H54 (cell line): ENCODE measurements around the gene OR2M3.
A peak's percentile ranks its signal among the peaks of the same experiment; 100 is the strongest.

Experiments used
- DNase-seq: peaks from one replicate; pipeline ENCODE4 v3.0.0; 2011; ENCODE audit warnings: low spot score, mixed read lengths; ENCODE audit not compliant: insufficient read length
- FAIRE-seq: peaks from 3 replicates; lab custom pipeline; 2011; peaks lifted over from hg19 to GRCh38; lab: Jason Lieb, UNC
- POLR2A ChIP-seq: IDR thresholded peaks from 2 replicates; pipeline ENCODE4 v1.6.1; 2011; ENCODE audit warnings: low read depth, mild to moderate bottlenecking, low read length

Gene OR2M3, protein sequence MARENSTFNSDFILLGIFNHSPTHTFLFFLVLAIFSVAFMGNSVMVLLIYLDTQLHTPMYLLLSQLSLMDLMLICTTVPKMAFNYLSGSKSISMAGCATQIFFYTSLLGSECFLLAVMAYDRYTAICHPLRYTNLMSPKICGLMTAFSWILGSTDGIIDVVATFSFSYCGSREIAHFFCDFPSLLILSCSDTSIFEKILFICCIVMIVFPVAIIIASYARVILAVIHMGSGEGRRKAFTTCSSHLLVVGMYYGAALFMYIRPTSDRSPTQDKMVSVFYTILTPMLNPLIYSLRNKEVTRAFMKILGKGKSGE

GRCh38 chr1:248196965-248197364 is at the start of gene OR2M3:
TSS of gene OR2M3 (plus strand) at chr1:248197265. CDS start at chr1:248203068, 5,803 bp downstream.
- DNase-seq (no peak), FAIRE-seq (no peak)
- no peak for TF ChIP-seq POLR2A

DNA sequence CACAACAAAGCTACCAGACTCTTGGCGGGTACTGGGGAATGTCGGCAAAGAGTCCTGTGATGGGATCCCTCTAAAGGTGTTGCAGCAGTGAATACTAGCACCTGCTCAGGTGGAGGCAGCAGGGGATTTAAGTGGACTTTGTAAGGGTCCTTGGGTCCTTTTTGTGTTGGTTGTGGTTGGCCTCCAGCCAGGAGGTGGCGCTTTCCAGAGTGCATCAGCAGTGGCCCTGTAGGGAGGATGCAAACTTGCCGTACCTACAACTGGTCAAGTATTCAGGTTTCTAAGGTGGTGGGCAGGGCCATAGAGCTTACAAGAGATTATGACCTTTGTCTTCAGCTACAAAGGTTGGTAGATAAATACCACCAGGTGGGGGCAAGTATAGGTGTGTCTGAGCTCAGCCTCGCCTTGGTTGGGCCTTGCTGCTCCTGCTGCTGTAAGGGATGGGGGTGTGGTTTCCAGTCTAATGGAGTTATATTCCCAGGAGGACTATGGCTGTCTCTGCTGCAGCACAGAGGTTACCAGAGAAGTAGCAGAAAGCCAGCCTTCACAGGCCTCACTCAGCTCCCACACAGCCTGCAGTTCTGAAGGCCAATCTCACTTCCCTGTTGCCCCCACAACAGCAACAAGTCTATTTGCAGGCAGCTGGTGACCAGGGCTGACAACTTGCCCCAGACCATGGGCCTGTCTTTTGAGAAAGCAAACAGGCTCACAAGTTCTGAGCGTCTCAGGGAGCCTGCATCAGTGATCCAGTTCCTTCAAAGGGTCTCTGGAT is 44.8 kb upstream of the OR2M3 start:
- DNase-seq (no peak), FAIRE-seq (no peak)
- no peak for TF ChIP-seq POLR2A

DNA sequence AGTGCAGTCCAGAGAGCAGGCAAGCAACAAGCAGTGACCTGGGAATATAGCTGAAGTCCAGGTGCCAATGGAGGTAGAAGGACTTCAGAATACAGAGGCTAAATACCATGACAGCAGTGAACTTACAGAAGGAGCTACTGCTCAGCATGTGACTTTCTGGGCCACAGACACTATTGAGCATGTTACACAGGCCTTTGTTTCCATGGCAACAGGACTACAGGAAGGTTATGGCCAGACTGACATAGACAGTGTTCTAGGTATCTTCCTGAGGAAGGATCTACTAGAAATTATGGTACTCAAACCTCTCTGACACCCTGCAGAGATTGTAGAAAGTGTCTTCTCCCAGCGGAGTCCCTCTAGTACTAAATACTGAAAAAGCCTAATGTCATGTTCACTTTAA is 41.1 kb upstream of the OR2M3 start:
- FAIRE-seq (peak; percentile 77), DNase-seq (no peak)
- TF ChIP-seq POLR2A, result no peak

GRCh38 chr1:248158758-248159157 is 38.3 kb upstream of the OR2M3 start:
- no peak for FAIRE-seq
- DNase-seq, result no peak
- no peak for TF ChIP-seq POLR2A

- no peak for FAIRE-seq
- no peak for TF ChIP-seq POLR2A
- DNase-seq, result no peak
Observed at GRCh38 chr1:248164031-248164430, 33.0 kb upstream of the OR2M3 start.

DNA sequence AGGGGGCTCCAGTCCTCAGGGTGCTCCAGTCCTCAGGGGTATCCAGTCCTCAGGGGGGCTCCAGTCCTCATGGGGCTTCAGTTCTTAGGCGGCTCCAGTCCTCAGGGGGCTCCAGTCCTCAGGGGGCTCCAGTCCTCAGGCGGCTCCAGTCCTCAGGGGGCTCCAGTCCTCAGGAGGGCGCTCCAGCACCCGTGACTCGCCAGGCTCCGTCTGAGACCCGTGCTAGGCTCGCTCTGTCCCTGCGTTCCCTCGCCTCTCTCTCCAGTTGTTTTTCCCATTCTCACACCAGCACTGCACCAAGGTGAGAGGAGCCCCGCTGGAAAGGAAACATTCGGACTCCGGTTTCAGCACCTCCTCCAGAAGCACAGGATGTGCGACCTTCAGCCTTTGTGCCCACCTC is 31.9 kb upstream of the OR2M3 start:
- FAIRE-seq (no peak), DNase-seq (no peak)
- no peak for TF ChIP-seq POLR2A

DNA sequence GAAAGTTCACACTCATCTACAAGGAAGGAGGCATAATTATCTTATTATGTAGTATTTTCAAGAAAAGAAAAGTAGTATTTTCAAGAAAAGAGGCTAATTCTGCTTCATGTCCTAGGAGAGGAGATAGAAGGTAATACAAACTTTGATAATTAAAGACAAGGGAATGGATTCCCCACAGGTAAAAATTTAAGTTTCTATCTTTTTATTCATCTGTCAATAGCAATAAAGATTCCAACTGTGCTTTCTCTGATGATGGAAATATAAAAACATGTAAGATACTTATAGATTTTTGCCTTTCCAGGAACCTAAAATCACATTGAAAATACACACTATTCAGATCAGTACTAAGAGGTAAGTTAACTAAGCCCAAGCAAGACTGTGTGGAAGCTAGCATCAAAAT is 22.5 kb upstream of the OR2M3 start, which contains the start of gene OR2M2:
Gene OR2M2 (plus strand): TSS at position 301 of the 400 bp plus-strand sequence. CDS start 5,165 bp downstream, outside the sequence.
- DNase-seq (no peak), FAIRE-seq (no peak)
- no peak for TF ChIP-seq POLR2A

GRCh38 chr1:248183996-248184395 is 13.1 kb upstream of the OR2M3 start:
- no peak for DNase-seq
- TF ChIP-seq POLR2A, result no peak
- no peak for FAIRE-seq

DNA sequence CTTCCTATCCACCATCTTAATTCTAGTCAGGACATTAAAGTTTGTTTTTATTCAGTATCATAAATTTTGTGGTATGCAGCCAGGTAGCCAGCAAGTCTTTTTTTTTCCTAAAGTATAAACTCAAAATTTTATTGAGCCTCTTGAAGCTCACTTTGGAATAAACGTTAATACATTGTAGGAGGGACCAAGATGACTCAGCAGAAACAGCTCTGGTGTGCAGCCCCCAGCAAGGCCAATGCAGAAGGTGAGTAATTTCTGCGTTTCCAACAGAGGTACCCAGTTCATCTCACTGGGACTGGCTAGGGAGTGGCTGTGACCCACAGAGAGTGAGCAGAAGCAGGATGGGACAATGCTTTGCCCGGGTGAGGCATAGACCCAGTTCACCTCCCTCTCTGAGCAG is 9.7 kb upstream of the OR2M3 start:
- TF ChIP-seq POLR2A, result no peak
- FAIRE-seq, result no peak

DNA sequence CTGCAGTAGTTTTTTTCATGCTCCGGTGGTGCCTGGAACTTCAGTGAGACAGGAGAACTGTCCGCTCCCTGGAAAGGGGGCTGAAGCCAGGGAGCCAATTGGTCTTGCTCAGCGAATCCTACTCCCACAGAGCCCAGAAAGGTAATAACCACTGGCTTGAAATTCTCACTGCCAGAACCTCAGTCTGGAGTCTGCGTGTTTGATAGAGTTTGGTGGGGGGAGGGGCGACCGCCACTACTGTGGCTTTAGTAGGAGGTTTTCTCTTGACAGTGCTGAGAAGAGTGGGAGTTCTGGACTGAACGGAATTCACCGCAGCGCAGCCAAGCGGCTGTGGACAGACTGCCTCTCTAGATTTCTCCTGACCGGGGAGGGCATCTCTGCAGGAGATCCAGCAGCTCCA is 8.0 kb upstream of the OR2M3 start:
- FAIRE-seq, result no peak
- no peak for TF ChIP-seq POLR2A
- no peak for DNase-seq

More for the DNA sequence above, 9.7 kb upstream of the OR2M3 start:
- DNase-seq, result no peak

- no peak for FAIRE-seq
- no peak for DNase-seq
- no peak for TF ChIP-seq POLR2A
Observed at GRCh38 chr1:248194117-248194516, 2.9 kb upstream of the OR2M3 start.

GRCh38 chr1:248215880-248216279 is 18.8 kb downstream of the OR2M3 start:
- FAIRE-seq, result no peak
- TF ChIP-seq POLR2A, result no peak
- no peak for DNase-seq

DNA sequence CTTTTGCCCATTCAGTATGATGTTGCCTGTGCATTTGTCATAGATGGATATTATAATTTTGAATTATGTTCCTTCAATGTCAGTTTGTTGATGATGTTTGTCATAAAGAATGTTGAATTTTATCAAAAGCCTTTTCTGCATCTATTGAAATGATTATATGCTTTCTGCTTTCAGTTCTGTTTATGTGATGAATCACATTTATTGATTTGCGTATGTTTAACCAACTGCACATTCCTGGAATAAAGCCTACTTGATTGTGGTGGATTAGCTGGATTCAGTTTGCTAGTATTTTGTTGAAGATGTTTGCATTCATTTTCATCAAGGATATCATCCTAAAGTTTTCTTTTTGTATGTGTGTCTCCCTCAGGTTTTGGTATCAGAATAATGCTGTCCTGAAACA is 28.5 kb downstream of the OR2M3 start:
- no peak for TF ChIP-seq POLR2A
- FAIRE-seq, result no peak
- DNase-seq, result no peak

- FAIRE-seq (no peak), DNase-seq (no peak)
- no peak for TF ChIP-seq POLR2A
Observed at GRCh38 chr1:248229360-248229908, 32.4 kb downstream of the OR2M3 start.
